Measurements from ENCODE around the gene TXN2.

TXN2 gene

GRCh38 chr22:36449596-36450175 lies 31.8 kb downstream of the TXN2 start:
- H3K9me3 ChIP-seq (ENCODE audit: control insufficient read depth in 5 of 5, low read length in 5 of 5): peaks cover 0 to 4% (median 0%) of the 10 kb centered on the region in 5 donors
- H3K36me3 ChIP-seq (ENCODE audit: control insufficient read depth in 5 of 5, insufficient read depth in 5 of 5, low read length in 5 of 5): no peaks in the 10 kb centered on the region
- H3K4me3 ChIP-seq (ENCODE audit: low read depth in 1 of 5, low read length in 5 of 5): no peak overlapping the region
- H3K27ac ChIP-seq (ENCODE audit: low read depth, low read length): peak overlapping the region; percentile 65
- peaks cover 8 to 61% (median 29%) of the 10 kb centered on the region in 5 donors for H3K4me1 ChIP-seq (ENCODE audit: control insufficient read depth in 5 of 5, insufficient read depth in 5 of 5, low read length in 5 of 5)
- H3K27me3 ChIP-seq (ENCODE audit: control insufficient read depth in 5 of 5, insufficient read depth in 4 of 5, low read length in 5 of 5): no peaks in the 10 kb centered on the region
- peak overlapping the region in 2 of 5 donors; percentile 20 to 46 for H3K9ac ChIP-seq (ENCODE audit: low read length in 5 of 5)

- H3K4me1 ChIP-seq (ENCODE audit: control insufficient read depth in 5 of 5, insufficient read depth in 5 of 5, low read length in 5 of 5): peaks cover 8 to 45% (median 27%) of the 10 kb centered on the region in 5 donors
- H3K27me3 ChIP-seq (ENCODE audit: control insufficient read depth in 5 of 5, insufficient read depth in 4 of 5, low read length in 5 of 5): no peaks in the 10 kb centered on the region
- no peaks in the 10 kb centered on the region for H3K36me3 ChIP-seq (ENCODE audit: control insufficient read depth in 5 of 5, insufficient read depth in 5 of 5, low read length in 5 of 5)
- H3K27ac ChIP-seq (ENCODE audit: low read depth, low read length): no peak overlapping the region
- H3K4me3 ChIP-seq (ENCODE audit: low read depth in 1 of 5, low read length in 5 of 5): no peak overlapping the region
- no peak overlapping the region for H3K9ac ChIP-seq (ENCODE audit: low read length in 5 of 5)
- H3K9me3 ChIP-seq (ENCODE audit: control insufficient read depth in 5 of 5, low read length in 5 of 5): peaks cover 0 to 4% (median 0%) of the 10 kb centered on the region in 5 donors
These were observed 33.8 kb downstream of the TXN2 start for GRCh38 chr22:36447632-36448031.

- Histone ChIP-seq H3K27ac (ENCODE audit: low read depth, low read length) (no peak overlapping the region), H3K4me1 (ENCODE audit: control insufficient read depth in 5 of 5, insufficient read depth in 5 of 5, low read length in 5 of 5) (peaks cover 0 to 24% (median 9%) of the 10 kb centered on the region in 5 donors), H3K36me3 (ENCODE audit: control insufficient read depth in 5 of 5, insufficient read depth in 5 of 5, low read length in 5 of 5) (no peaks in the 10 kb centered on the region), H3K4me3 (ENCODE audit: low read depth in 1 of 5, low read length in 5 of 5) (peak overlapping the region in 1 of 5 donors; percentile 17), H3K9me3 (ENCODE audit: control insufficient read depth in 5 of 5, low read length in 5 of 5) (peaks cover 0 to 4% (median 0%) of the 10 kb centered on the region in 5 donors), H3K9ac (ENCODE audit: low read length in 5 of 5) (no peak overlapping the region), H3K27me3 (ENCODE audit: control insufficient read depth in 5 of 5, insufficient read depth in 4 of 5, low read length in 5 of 5) (no peaks in the 10 kb centered on the region)
These were observed 36.2 kb downstream of the TXN2 start for GRCh38 chr22:36445158-36445668.

- H3K27ac ChIP-seq (ENCODE audit: low read depth, low read length): no peak overlapping the region
- no peaks in the 10 kb centered on the region for H3K27me3 ChIP-seq (ENCODE audit: control insufficient read depth in 5 of 5, insufficient read depth in 4 of 5, low read length in 5 of 5)
- H3K36me3 ChIP-seq (ENCODE audit: control insufficient read depth in 5 of 5, insufficient read depth in 5 of 5, low read length in 5 of 5): no peaks in the 10 kb centered on the region
- peaks cover 0 to 4% (median 0%) of the 10 kb centered on the region in 5 donors for H3K9me3 ChIP-seq (ENCODE audit: control insufficient read depth in 5 of 5, low read length in 5 of 5)
- H3K9ac ChIP-seq (ENCODE audit: low read length in 5 of 5): no peak overlapping the region
- H3K4me1 ChIP-seq (ENCODE audit: control insufficient read depth in 5 of 5, insufficient read depth in 5 of 5, low read length in 5 of 5): peaks cover 0 to 8% (median 2%) of the 10 kb centered on the region in 5 donors
- no peak overlapping the region for H3K4me3 ChIP-seq (ENCODE audit: low read depth in 1 of 5, low read length in 5 of 5)
These were observed 38.2 kb downstream of the TXN2 start for GRCh38 chr22:36443198-36443770.

GRCh38 chr22:36442506-36443197 lies 38.8 kb downstream of the TXN2 start:
- Histone ChIP-seq H3K4me3 (ENCODE audit: low read depth in 1 of 5, low read length in 5 of 5) (no peak overlapping the region), H3K36me3 (ENCODE audit: control insufficient read depth in 5 of 5, insufficient read depth in 5 of 5, low read length in 5 of 5) (no peaks in the 10 kb centered on the region), H3K27me3 (ENCODE audit: control insufficient read depth in 5 of 5, insufficient read depth in 4 of 5, low read length in 5 of 5) (no peaks in the 10 kb centered on the region), H3K9ac (ENCODE audit: low read length in 5 of 5) (no peak overlapping the region), H3K9me3 (ENCODE audit: control insufficient read depth in 5 of 5, low read length in 5 of 5) (peaks cover 0 to 4% (median 0%) of the 10 kb centered on the region in 5 donors), H3K27ac (ENCODE audit: low read depth, low read length) (no peak overlapping the region), H3K4me1 (ENCODE audit: control insufficient read depth in 5 of 5, insufficient read depth in 5 of 5, low read length in 5 of 5) (peaks cover 0 to 8% (median 2%) of the 10 kb centered on the region in 5 donors)

GRCh38 chr22:36440429-36441002 lies 40.9 kb downstream of the TXN2 start:
- Histone ChIP-seq H3K36me3 (ENCODE audit: control insufficient read depth in 5 of 5, insufficient read depth in 5 of 5, low read length in 5 of 5) (no peaks in the 10 kb centered on the region), H3K27me3 (ENCODE audit: control insufficient read depth in 5 of 5, insufficient read depth in 4 of 5, low read length in 5 of 5) (no peaks in the 10 kb centered on the region), H3K9ac (ENCODE audit: low read length in 5 of 5) (no peak overlapping the region), H3K9me3 (ENCODE audit: control insufficient read depth in 5 of 5, low read length in 5 of 5) (peaks cover 0 to 4% (median 0%) of the 10 kb centered on the region in 5 donors), H3K27ac (ENCODE audit: low read depth, low read length) (no peak overlapping the region), H3K4me1 (ENCODE audit: control insufficient read depth in 5 of 5, insufficient read depth in 5 of 5, low read length in 5 of 5) (peaks cover 0 to 7% (median 2%) of the 10 kb centered on the region in 5 donors), H3K4me3 (ENCODE audit: low read depth in 1 of 5, low read length in 5 of 5) (no peak overlapping the region)

- H3K4me1 ChIP-seq (ENCODE audit: control insufficient read depth in 5 of 5, insufficient read depth in 5 of 5, low read length in 5 of 5): peaks cover 0 to 2% (median 2%) of the 10 kb centered on the region in 5 donors
- H3K27ac ChIP-seq (ENCODE audit: low read depth, low read length): no peak overlapping the region
These were observed 41.8 kb downstream of the TXN2 start for GRCh38 chr22:36439481-36440271.

GRCh38 chr22:36435516-36436415 lies 45.7 kb downstream of the TXN2 start:
- H3K27ac ChIP-seq (ENCODE audit: low read depth, low read length): no peak overlapping the region
- H3K36me3 ChIP-seq (ENCODE audit: control insufficient read depth in 5 of 5, insufficient read depth in 5 of 5, low read length in 5 of 5): no peaks in the 10 kb centered on the region
- H3K9me3 ChIP-seq (ENCODE audit: control insufficient read depth in 5 of 5, low read length in 5 of 5): no peaks in the 10 kb centered on the region
- H3K4me1 ChIP-seq (ENCODE audit: control insufficient read depth in 5 of 5, insufficient read depth in 5 of 5, low read length in 5 of 5): peaks cover 0 to 2% (median 0%) of the 10 kb centered on the region in 5 donors
- H3K9ac ChIP-seq (ENCODE audit: low read length in 5 of 5): no peak overlapping the region
- no peak overlapping the region for H3K4me3 ChIP-seq (ENCODE audit: low read depth in 1 of 5, low read length in 5 of 5)
- H3K27me3 ChIP-seq (ENCODE audit: control insufficient read depth in 5 of 5, insufficient read depth in 4 of 5, low read length in 5 of 5): no peaks in the 10 kb centered on the region

More at GRCh38 chr22:36439481-36440271, 41.8 kb downstream of the TXN2 start:
- H3K36me3 ChIP-seq (ENCODE audit: control insufficient read depth in 5 of 5, insufficient read depth in 5 of 5, low read length in 5 of 5): no peaks in the 10 kb centered on the region
- H3K9me3 ChIP-seq (ENCODE audit: control insufficient read depth in 5 of 5, low read length in 5 of 5): no peaks in the 10 kb centered on the region
- H3K9ac ChIP-seq (ENCODE audit: low read length in 5 of 5): peak overlapping the region in 1 of 5 donors; percentile 35
- no peaks in the 10 kb centered on the region for H3K27me3 ChIP-seq (ENCODE audit: control insufficient read depth in 5 of 5, insufficient read depth in 4 of 5, low read length in 5 of 5)
- H3K4me3 ChIP-seq (ENCODE audit: low read depth in 1 of 5, low read length in 5 of 5): no peak overlapping the region
